Measurements from ENCODE around the gene EDEM2.
"Not testable (repeated sequence)": the region's sequence is repeated elsewhere in the genome, so short reads cannot be mapped to it uniquely, and the experiment has no call there.

Gene EDEM2

GRCh38 chr20:35171753-35172433 lies 24.8 kb upstream of the EDEM2 start, which contains the start of gene PROCR:
PROCR (plus strand) TSS chr20:35172072; CDS start chr20:35172155, 83 bp downstream.
- Histone ChIP-seq H3K27me3 (replicated peaks) (no peaks in the 10 kb centered on the region), H3K4me3 (ENCODE audit: low read depth, low read length) (peak within 1 kb of the TSS; percentile 56), H3K27ac (no peak within 1 kb of the TSS), H3K36me3 (replicated peaks) (peaks cover 10% of the 10 kb centered on the region)
- in situ Hi-C loops (cut with HindIII; ENCODE audit: low pct_ligation_motif_present, low sequenced_read_pairs), result no loop called here
- TF ChIP-seq, protein P1, sequence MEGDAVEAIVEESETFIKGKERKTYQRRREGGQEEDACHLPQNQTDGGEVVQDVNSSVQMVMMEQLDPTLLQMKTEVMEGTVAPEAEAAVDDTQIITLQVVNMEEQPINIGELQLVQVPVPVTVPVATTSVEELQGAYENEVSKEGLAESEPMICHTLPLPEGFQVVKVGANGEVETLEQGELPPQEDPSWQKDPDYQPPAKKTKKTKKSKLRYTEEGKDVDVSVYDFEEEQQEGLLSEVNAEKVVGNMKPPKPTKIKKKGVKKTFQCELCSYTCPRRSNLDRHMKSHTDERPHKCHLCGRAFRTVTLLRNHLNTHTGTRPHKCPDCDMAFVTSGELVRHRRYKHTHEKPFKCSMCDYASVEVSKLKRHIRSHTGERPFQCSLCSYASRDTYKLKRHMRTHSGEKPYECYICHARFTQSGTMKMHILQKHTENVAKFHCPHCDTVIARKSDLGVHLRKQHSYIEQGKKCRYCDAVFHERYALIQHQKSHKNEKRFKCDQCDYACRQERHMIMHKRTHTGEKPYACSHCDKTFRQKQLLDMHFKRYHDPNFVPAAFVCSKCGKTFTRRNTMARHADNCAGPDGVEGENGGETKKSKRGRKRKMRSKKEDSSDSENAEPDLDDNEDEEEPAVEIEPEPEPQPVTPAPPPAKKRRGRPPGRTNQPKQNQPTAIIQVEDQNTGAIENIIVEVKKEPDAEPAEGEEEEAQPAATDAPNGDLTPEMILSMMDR (IDR thresholded peaks at IDR 0.05; ENCODE audit: low read depth, low read length, missing control alignments), result no peak
- peak; percentile 86 for DNase-seq

DNA sequence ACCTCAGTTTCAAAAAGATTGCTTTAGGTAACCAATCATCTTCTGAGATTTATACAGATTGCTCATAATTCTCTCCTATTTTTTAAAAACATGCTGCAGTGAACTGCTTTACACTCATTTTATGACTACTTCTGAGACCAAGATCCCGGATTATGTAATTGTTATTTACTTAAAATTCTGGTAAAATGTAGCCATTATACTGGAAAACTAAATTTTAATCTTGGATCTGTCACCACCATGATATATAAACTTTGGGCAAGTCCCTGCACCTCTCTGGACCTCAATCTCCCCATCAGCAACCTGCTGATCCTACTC lies 24.3 kb upstream of the EDEM2 start:
- in situ Hi-C loops (cut with HindIII; ENCODE audit: low pct_ligation_motif_present, low sequenced_read_pairs), result no loop called here
- Histone ChIP-seq H3K27me3 (replicated peaks) (no peaks in the 10 kb centered on the region), H3K36me3 (replicated peaks) (peaks cover 5% of the 10 kb centered on the region), H3K4me3 (ENCODE audit: low read depth, low read length) (peak overlapping the region; percentile 56), H3K27ac (no peak overlapping the region)
- TF ChIP-seq, protein P1 (IDR thresholded peaks at IDR 0.05; ENCODE audit: low read depth, low read length, missing control alignments), result no peak
- DNase-seq, result no peak

- H3K27ac ChIP-seq; in situ Hi-C loops (cut with HindIII; ENCODE audit: low pct_ligation_motif_present, low sequenced_read_pairs); DNase-seq; H3K4me3 ChIP-seq (ENCODE audit: low read depth, low read length); H3K27me3 ChIP-seq (replicated peaks); H3K36me3 ChIP-seq (replicated peaks): not testable (repeated sequence)
These were observed 21.7 kb upstream of the EDEM2 start for GRCh38 chr20:35168701-35169409.

DNA sequence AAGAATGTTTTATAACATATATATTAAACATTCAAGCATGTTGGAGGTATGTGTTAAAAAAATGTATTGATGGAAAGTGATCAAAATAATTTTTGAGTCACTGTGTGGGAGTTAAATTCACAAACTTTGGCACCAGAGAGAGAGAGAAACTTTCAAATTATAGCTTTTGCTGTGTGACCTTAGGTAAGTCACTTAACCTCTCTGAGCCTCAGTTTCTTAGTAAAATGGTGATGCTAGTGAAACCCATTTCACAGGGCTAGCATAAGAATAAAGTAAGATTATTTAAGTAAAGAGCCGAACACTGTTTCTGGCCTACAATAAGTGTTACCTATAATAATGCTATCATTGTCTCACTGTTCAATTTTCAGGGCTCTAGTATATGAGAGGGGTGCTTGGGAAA lies 20.7 kb upstream of the EDEM2 start:
- in situ Hi-C loops (cut with HindIII; ENCODE audit: low pct_ligation_motif_present, low sequenced_read_pairs), result no loop called here
- Histone ChIP-seq H3K27me3 (replicated peaks) (no peaks in the 10 kb centered on the region), H3K36me3 (replicated peaks) (no peaks in the 10 kb centered on the region), H3K27ac (no peak overlapping the region), H3K4me3 (ENCODE audit: low read depth, low read length) (no peak overlapping the region)
- no peak for DNase-seq
- TF ChIP-seq, protein P1 (IDR thresholded peaks at IDR 0.05; ENCODE audit: low read depth, low read length, missing control alignments), result no peak

DNA sequence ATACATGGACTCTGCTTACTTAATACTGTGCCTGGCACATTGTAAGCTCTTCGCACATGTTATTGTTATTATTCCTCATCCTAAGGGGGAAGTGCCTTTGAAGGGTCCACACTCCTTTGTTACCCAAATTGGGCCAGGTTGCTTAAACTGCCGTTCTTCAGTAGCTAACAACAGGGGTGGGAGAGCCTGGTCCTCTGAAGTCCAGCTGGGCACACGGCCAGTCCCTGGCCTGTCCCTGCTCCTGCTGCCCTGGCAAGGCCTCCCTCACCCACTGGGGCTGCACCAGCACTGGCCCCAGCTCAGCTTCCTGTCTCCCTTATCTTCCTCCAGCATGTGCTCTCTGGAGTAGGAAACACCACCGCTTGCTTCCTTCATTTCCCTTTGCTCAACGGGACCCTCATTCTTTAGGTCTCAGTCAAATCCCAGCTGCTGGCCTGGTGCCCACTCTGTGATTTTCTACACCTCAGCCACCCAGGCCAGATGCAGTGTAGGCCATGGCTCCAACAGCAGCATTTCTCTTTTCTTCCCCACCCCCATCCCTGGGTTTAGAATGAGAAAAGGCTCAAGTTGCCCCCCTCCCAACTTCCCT lies 19.2 kb upstream of the EDEM2 start:
- in situ Hi-C loops (cut with HindIII; ENCODE audit: low pct_ligation_motif_present, low sequenced_read_pairs), result no loop called here
- Histone ChIP-seq H3K36me3 (replicated peaks) (no peaks in the 10 kb centered on the region), H3K27me3 (replicated peaks) (no peaks in the 10 kb centered on the region), H3K27ac (no peak overlapping the region), H3K4me3 (ENCODE audit: low read depth, low read length) (no peak overlapping the region)
- TF ChIP-seq, protein P1 (IDR thresholded peaks at IDR 0.05; ENCODE audit: low read depth, low read length, missing control alignments), result no peak
- no peak for DNase-seq
